HG03135 (cell line): ENCODE measurements around the gene ANTXR1.

ENCODE experiments used
- ATAC-seq: cut with Tn5 transposase; IDR thresholded peaks from one replicate; pipeline ENCODE4 v1.9.1; 2021; ENCODE audit warnings: mild to moderate bottlenecking, moderate library complexity; ENCODE audit not compliant: unreplicated experiment

ANTXR1 gene

GRCh38 chr2:69092857-69093256 is 79.9 kb downstream of the ANTXR1 start:
- ATAC-seq, result no peak

- no peak for ATAC-seq
Measured at GRCh38 chr2:69095305-69095704, 82.3 kb downstream of the ANTXR1 start.

- no peak for ATAC-seq
Measured at GRCh38 chr2:69096326-69097095, 83.5 kb downstream of the ANTXR1 start.

- ATAC-seq, result no peak
Measured at GRCh38 chr2:69097148-69097610, 84.2 kb downstream of the ANTXR1 start.

- no peak for ATAC-seq
Measured at GRCh38 chr2:69097891-69098655, 85.1 kb downstream of the ANTXR1 start.

- no peak for ATAC-seq
Measured at GRCh38 chr2:69099541-69099940, 86.6 kb downstream of the ANTXR1 start.

- no peak for ATAC-seq
Measured at GRCh38 chr2:69100220-69100723, 87.3 kb downstream of the ANTXR1 start.

GRCh38 chr2:69102041-69102593 is 89.1 kb downstream of the ANTXR1 start:
- ATAC-seq, result no peak

GRCh38 chr2:69103419-69103818 is 90.4 kb downstream of the ANTXR1 start:
- ATAC-seq, result no peak

GRCh38 chr2:69104261-69104660 is 91.3 kb downstream of the ANTXR1 start:
- no peak for ATAC-seq

GRCh38 chr2:69109255-69109654 is 96.3 kb downstream of the ANTXR1 start:
- no peak for ATAC-seq

- ATAC-seq, result no peak
Measured at GRCh38 chr2:69111076-69111475, 98.1 kb downstream of the ANTXR1 start.

- no peak for ATAC-seq
Measured at GRCh38 chr2:69113627-69114026, 100.6 kb downstream of the ANTXR1 start.

GRCh38 chr2:69114534-69114933 is 101.6 kb downstream of the ANTXR1 start:
- no peak for ATAC-seq

GRCh38 chr2:69116438-69116837 is 103.5 kb downstream of the ANTXR1 start:
- ATAC-seq, result no peak

GRCh38 chr2:69118609-69119008 is 105.6 kb downstream of the ANTXR1 start:
- ATAC-seq, result no peak

- ATAC-seq, result no peak
Measured at GRCh38 chr2:69119104-69119894, 106.3 kb downstream of the ANTXR1 start.

GRCh38 chr2:69122271-69122670 is 109.3 kb downstream of the ANTXR1 start:
- ATAC-seq, result no peak

- ATAC-seq, result no peak
Measured at GRCh38 chr2:69123182-69123581, 110.2 kb downstream of the ANTXR1 start.

- ATAC-seq, result no peak
Measured at GRCh38 chr2:69124343-69124742, 111.4 kb downstream of the ANTXR1 start.

- no peak for ATAC-seq
Measured at GRCh38 chr2:69125816-69126215, 112.8 kb downstream of the ANTXR1 start.
